Inflammatory macrophage treated with lipopolysaccharide for 4 hours (primary cell): ENCODE measurements around the gene MAPK1.
"Not testable (repeated sequence)": the region's sequence is repeated elsewhere in the genome, so short reads cannot be mapped to it uniquely, and the experiment has no call there.

Experiments
- DNase-seq: peaks from one replicate; pipeline ENCODE4 v3.0.0-alpha.2; 2020

The MAPK1 gene

DNA sequence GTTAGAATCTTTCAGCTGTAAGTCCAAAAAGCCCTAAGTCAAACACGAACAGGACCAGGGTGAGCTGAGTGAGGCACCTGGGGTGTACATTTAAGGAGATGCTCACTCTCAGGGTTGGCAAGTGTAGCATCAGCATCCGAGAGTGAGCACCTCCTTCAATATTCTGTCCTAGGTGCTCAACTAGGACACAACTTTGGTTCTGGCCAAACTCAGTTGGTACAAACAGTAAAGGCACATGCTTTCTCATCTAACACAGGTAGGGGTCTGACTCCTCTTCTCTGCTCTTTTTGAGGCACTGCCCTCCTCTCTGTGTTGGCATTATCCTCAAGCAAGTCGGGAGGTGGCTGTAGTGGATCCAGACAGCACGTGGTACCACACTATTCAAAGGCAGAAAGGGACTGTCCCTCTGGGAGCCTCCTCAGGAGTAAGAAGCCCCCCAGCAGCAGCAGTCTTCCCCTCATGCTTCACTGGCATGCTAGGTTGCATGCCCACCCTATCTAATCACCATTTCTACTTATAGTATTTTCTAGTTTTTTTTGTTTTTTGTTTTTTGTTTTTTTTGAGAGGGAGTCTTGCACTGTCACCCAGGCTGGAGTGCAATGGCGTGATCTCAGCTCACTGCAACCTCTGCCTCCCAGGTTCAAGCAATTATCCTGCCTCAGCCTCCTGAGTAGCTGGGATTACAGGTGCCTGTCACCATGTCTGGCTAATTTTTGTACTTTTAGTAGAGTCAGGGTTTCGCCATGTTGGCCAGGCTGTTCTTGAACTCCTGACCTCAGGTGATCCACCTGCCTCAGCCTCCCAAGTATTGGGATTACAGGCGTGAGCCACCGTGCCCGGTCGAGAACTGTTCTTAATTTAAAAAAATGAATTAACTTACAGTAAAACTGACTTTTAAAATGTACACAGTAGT, 14.7 kb upstream of the MAPK1 start:
- DNase-seq = no peak

DNA sequence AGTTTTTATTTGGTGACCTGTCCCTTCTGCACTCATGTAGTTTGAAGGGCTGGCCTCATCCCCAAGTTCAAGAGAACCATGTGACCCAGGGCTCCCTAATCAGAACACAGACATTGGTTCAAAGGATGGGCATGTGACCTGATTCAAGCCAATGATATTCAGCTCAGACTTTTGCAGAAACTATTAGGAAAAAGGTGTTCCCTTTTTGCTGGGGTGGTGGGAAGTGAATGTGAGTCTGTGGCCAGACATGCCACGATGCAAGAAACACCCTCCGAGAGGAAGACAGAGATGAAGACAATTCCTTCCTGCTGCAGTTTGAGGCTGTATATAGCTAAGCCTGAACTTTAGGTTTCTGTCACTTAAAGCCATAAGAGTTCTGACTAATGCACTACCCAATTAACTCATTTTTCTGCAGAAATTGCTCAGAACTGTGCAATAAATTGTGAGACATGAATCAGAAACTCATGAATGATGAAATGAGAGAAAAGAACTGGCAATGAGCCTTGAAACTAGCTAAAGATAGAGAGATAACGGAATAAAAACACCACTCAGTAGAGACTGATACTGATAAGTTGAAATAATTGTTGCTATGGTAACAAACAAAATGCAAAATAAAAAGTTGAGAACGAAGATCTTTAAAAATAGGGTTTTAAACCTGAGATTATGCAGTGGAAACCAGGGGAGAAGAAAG, 9.2 kb upstream of the MAPK1 start:
- DNase-seq = peak; percentile 79

DNA sequence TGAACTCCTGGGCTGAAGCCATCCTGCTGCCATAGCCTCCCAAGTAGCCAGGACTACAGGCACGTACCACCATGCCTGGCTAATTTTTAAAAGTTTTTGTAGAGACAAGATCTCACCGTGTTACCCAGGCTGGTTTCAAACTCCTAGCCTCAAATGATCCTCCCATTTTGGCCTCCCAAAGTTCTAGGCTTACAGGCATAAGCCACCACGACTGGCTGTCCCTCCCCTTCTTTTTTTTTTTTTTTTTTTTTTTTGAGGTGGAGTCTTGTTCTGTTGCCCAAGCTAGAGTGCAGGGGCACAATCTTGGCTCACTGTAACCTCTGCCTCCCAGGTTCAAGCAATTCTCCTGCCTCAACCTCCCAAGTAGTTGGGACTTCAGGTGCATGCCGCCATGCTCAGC, 7.5 kb upstream of the MAPK1 start:
- DNase-seq = not testable (repeated sequence)

DNA sequence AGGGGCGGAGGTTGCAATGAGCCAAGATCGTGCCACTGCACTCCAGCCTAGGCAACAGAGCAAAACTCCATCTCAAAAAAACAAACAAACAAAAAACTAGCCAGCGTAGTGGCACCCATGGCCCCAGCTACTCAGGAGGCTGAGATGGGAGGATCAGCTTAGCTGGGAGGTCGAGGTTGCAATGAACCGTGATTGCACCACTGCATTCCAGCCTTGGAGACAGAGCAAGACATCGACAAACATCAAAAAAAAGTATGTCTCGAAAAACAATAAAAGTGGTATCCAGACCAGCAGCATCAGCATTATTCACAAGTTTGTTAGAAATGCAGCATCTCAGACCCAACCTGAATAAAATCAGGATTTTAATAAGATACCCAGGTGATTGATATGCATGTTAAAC, 6.2 kb upstream of the MAPK1 start:
- no peak for DNase-seq

DNA sequence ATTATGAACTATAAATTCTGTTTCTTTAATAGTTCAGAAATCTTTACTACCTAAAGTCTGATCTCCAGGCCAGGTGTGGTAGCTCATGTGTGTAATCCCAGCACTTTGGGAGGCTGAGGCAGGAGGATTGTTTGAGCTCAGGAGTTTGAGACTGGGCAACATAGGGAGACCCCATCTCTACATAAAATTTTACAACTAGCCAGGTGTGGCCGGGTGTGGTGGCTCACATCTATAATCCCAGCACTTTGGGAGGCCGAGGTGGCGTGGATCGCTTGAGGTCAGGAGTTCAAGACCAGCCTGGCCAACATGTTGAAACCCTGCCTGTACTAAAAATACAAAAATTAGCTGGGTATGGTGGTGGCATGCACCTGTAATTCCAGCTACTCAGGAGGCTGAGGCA, 5.3 kb upstream of the MAPK1 start:
- not testable (repeated sequence) for DNase-seq

DNA sequence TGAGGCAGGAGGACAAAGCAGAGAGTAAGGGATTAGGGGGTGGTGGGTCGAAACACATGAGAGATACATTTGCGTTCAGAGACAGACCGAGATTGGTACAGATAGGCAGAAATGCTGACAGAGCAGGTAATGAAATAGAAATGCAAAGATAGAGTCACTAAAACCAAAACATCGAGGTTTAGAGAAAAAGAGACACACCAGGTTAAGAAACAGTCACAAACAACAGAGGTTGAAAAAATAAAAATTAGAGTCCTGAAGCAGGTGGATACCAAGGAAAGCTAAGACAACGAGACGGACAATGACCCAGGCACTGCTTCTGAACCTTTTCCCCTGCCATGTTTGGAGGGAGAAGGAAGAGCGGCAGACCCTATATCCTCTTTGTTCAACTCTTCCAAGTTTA, 1.2 kb upstream of the MAPK1 start:
- DNase-seq = no peak

DNA sequence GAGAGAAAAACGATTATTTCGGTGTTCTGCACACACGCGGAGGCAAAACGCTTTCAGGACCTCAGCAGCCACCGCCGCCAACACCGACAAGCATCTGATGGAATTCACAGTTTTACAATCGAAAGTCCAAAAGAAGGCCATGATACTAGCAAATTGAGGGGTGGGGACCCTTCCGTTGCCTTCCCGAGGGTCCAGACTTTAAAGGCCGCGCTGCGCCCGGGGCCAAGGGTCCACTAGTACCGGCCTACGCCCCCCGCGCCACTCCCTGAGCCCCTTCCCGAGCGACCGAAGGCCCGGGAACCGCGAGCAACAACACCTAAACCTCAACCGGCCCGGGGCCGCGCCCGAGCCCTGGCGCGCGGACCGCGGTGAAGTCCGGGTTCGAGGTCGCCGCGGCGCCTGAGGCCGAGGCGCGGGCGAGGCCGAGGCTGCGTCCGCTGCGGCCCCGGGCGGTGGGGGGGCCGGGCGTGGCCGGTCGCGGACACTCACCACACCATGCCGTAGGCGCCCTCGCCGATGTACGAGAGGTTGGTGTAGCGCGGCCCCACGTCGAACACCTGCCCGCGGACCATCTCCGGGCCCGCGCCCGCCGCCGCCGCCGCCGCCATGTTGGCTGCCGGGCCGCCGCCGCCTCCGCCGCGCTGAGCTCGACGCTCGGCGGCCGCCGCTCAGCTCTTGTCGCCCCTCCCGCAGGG, 465 bp downstream of the MAPK1 start:
- DNase-seq = no peak

DNA sequence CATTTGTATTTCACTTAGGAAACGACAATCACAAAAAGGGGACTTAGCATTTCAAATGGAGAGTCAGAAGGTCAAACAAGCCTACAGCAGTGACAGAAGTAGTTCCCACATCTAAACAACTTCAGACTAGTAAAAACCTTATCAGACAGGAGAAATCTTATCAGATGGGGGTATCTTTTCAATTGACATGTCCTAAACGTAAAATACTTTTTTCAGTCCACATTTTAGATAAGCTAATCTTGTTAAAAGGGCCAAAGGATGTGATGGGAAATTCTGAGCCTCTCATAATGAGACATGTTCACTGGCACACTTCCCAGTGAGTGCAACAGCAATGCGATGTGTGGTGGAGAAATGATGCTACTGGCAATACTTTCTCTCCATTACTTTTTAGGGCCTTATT, 2.4 kb downstream of the MAPK1 start:
- peak; percentile 36 for DNase-seq

DNA sequence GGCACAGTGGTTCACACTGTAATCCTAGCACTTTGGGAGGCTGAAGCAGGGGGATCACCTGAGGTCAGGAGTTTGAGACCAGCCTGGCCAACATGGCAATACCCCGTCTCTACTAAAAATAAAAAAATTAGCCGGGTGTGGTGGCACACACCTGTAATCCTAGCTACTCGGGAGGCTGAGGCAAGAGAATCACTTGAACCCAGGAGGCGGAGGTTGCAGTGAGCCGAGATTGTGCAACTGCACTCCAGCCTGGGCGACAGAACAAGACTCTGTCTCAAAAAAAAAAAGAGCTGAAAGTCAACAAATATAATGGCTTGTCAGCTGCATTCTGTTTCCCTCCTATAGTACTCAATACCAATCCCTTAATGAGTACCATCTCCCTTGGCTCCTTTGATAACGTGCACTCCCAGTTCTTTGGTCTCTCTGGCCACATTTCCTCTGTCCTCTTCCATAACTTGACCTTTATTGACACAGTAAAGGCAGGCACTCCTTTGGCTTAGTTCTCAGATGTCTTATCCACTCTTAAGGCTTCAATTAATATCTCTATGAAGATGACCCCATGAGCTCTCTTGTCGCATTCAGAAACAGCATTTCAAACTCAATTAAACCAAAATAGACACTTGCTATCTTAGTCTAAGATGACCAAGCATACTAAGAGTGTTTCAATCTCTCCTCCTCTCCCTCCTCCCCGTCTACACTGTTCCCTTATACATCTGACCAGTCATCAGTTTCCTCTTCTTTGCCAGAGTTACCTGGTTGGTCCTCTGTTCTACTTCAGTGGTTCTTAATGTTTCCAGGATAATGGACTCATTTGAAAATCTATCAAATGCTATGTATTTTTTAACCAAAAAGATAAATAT, 4.8 kb downstream of the MAPK1 start:
- DNase-seq = no peak

DNA sequence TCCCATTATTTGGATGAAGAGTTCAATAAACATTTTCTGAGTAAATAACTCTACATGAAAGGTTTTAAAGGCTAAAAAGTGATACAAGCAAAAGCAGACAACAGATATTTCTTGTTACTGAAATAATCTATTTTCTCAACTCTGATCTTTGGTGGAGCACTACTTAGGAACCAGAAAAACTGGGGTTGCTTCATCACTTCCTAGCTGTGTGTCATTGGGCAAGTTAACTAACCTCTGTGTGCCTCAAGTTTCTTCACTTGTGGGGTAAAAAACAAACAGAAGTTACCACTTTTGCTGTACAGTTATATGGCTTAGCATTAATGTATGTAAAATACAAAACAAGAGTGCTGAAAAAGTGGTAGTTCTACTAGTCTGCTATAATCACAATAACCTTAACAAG, 5.6 kb downstream of the MAPK1 start:
- DNase-seq = peak; percentile 78

DNA sequence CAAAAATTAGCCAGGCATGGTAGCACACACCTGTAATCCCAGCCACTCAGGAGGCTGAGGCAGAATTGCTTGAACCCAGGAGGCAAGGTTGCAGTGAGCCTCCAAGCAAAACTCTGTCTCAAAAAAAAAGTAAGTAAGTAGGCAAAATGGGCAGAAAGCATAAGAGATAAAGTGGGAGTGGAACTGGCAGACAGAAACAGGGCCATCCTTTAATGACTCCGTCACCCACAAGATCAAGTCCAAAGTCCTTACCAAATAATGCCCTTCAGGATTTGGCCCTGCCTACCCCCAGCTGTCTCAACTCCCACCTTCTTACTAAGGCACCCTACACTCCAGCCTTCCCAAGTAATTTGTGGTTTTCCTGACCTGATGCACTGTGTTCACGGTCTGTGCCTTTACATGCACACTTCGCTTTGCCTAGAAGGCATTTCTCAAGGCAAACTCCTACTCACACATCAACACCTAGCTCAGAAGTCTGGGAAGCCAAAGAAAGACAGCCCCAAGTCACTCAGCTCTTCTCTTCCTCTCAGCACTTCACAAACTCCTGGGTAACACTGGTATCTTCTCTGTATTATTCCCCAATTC, 6.1 kb downstream of the MAPK1 start:
- no peak for DNase-seq

DNA sequence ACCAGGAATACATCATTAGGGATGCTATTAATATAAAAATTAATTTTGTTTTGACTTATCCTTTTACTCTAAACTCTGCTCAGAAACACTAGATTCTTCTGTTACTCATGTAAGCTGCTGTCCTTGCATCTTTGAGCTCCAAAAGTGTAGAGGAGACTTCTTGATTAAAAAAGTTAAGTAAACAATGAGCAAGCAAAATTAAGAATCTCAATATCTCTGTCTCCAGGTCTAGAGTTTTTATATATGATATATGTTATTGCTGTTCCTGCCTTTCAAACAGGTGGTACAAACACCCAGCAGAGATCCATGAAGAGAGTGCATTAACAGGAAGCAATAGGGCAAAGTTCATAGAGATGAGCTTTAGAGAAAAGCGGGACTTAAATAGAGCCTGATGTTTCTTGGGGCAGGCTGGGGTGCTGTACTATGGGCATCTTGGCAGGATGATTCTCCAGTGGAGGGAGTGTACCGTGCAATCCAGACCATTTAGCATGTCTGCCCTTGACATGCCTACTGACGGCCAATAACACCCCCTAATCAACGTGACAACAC, 6.9 kb downstream of the MAPK1 start:
- no peak for DNase-seq

DNA sequence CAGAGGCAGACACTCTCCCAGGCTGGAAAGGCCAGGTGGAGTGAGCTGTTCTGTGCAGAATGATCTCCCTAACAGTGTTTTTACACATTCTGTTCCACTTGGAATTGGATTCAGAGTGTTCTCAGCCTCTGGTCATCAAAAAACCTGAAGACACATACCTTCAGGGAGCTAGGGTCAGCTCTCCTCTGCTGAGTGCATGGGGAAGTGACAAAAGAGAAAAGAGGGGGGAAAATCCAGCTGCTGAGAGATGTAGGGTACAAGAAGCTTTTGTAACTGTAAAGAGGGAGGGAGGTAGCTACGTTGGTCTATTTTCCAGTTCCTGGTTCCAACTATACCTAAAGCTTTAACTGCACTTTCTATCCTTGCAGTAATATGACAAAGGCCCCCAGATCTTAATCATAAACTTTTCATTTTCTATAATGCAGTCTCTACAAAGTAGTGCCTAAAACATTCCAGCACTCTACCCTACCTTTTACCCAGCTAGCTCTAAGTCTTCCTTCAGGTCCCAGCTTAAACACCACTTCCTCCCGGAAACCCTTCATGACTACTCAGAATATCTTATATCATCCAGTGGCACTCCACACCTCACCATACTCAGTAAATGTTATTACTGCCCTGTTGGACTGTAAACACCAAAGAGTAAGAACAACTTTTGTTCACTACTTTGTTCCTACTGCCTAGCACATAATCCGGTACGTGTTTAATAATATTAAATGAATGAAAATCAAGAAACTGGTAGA, 9.2 kb downstream of the MAPK1 start:
- DNase-seq = peak; percentile 34

DNA sequence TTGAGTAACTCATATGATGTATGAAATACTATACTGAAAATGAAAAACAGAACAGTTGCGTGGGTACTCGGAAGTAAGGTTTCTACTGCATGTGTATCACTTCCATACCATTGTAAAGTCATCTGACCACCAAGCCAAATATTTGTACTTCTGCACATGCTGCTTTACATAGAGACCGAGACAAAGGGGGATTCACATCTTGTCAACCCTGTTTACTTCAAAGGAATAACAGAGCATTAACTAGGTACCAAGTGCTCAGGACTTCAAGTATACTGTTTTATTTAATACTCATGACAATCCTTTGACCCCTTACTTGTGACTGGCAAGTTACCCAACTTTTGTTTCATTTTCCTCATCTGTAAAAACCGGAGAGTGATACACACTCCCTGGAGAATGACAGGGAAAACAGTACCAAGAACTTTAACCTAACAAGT, 9.9 kb downstream of the MAPK1 start:
- DNase-seq = peak; percentile 83

DNA sequence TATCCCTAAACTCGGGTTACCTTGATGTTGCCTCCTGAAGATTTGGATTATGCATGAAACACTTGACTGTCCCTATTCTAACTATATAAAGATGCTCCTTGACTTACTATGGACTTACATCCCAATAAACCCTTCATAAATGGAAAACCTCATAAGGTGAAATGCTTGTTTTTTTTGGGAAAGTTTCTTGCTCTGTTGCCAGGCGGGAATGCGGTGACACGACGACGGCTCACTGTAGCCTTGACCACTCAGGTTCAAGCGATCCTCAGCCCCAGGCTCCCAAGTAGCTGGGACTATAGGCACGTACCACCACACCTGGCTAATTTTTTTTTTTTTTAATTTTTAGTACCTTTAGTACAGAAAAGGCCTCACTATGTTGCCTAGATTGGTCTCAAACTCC, 10.6 kb downstream of the MAPK1 start:
- no peak for DNase-seq

DNA sequence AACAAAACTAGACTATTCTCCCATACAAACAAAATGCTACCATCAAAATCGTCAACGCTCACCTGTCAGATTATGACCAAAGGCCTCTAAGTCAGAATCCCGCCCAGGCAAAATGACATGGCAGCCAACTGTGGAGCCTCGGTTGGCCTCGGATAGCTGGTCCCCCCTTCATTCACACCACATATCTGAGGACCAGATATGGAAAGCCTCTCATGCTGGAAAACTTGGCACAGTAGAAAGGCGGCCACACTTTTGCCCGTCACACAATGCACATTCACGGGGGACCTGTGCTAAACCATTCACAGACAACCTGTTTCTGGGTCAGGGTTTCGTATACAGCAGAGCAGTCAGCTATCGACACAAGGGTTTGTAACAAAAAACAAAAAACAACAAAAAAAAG, 11.2 kb downstream of the MAPK1 start:
- no peak for DNase-seq

DNA sequence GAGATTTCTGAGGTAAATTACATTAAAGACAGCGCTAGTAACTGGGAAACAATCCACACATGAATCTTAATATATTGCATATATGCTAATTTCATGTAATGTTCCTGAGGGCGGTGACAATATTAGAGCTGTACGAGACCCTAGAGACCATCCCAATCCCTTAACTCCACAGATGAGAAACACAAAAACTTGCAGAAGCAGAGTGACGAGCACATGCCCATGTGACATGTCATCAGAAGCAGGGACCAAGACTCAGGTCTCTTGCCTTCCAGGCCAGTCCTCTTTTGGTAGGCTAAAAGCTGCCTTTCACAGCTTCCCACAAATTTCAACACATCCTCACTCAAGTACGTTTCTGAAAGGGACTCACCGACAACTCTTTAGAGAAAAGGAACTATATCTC, 11.8 kb downstream of the MAPK1 start:
- DNase-seq = peak; percentile 69

DNA sequence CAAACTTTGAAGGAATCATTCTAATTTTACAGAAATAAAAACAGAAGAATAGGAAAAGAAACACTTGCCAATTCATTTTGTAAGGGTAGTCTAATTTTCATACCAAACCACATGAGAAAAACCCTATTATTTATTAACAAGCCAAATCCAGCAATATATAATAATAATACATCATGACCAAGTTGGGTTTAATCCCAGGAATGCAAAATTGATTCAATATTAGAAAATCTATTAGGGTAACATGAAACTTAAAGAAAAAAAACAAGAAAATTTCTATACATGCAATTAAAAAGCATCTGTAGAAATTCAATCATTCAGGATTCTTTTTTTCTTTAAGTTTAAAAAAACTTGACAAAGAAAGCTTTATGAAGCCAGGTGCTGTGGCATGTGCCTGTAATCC, 16.8 kb downstream of the MAPK1 start:
- no peak for DNase-seq

DNA sequence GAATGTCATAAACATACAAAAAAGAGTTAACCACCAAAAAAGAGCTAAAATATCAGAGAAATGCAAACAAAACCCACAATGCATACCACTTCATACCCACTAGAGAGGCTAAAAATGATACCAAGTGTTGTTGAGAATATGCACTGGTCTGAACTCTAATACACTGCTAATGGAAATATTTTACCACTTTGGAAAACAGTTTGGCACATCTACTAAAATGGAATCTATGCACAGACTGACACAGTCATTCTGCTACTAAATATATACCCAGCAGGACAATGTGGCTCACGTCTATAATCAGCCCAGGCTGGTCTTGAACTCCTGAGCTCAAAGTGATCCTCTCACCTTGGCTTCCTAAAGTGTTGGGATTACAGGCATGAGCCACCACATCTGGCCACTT, 18.0 kb downstream of the MAPK1 start:
- no peak for DNase-seq

DNA sequence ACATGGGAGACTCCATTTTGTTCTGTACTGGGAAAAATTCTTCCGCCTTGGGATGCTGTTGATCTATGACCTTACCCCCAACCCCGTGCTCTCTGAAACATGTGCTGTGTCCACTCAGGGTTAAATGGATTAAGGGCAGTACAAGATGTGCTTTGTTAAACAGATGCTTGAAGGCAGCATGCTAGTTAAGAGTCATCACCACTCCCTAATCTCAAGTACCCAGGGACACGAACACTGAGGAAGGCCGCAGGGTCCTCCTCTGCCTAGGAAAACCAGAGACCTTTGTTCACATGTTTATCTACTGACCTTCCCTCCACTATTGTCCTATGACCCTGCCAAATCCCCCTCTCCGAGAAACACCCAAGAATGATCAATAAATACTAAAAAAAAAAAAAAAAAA, 19.4 kb downstream of the MAPK1 start:
- DNase-seq = not testable (repeated sequence)
